ENCODE results near the gene RUNX2.

DNA sequence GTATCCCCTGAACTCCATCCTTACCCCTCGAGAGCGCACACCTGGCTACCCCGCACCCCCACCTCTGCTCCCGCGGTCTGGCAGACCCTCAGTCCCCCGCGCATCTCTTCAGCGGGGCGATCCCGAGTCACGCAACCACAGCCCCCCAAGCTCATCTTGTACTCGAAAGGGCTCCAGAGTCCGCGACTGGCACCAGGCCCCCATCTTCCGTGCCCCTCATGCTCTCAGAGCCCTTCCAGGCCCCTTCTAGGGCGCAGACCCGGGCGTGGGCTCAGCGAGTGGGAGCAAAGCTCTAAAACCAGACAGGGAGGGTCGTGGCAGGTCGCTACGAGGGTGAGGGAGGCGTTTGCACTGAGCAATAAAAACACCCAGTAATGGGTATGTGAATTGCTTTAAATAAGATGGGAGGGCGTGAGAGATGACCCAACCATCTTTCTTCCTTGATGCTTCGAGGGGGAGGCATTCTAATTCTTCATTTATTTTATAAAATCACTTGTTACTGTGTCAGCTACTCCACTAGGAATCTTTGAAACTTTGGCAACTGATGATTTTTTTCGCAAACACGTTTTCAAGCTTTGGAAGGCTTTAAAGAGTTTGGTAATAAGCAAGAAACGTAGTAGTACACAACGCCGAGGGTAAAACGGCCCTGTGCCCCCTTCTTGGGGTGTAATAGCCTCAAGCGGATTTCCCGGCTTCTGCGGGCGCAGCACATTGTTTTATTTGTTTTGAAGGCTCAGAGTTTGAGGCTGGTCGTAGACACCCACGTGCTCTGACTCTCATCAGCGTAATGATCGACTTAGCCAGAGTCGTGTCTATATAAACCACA is 92.2 kb downstream of the RUNX2 start:
- no peak for TF ChIP-seq GATA2 (IDR thresholded peaks at IDR 0.05; ENCODE audit: low read depth, low read length)
- TF ChIP-seq GATA3 (IDR thresholded peaks at IDR 0.05; ENCODE audit: low read depth, low read length) = no peak

All from SH-SY5Y (cell line).